HG03571 (cell line): ENCODE data around the gene HOXA3.

Experiments
- ATAC-seq: cut with Tn5 transposase; IDR thresholded peaks from one replicate; pipeline ENCODE4 v1.9.1; 2021; ENCODE audit not compliant: unreplicated experiment

The HOXA3 gene

GRCh38 chr7:27145914-27146412 is 6.4 kb downstream of the HOXA3 start:
- ATAC-seq, result no peak

GRCh38 chr7:27145165-27145913 is 7.0 kb downstream of the HOXA3 start:
- ATAC-seq, result no peak

GRCh38 chr7:27144781-27145164 is 7.6 kb downstream of the HOXA3 start:
- ATAC-seq, result no peak

GRCh38 chr7:27143950-27144780 is 8.2 kb downstream of the HOXA3 start:
- no peak for ATAC-seq

- ATAC-seq, result peak; percentile 76
Measured at GRCh38 chr7:27143023-27143949, 9.1 kb downstream of the HOXA3 start, which contains the start of gene HOXA5. HOXA5 (minus strand) TSS chr7:27143681; CDS start chr7:27143607, 74 bp downstream.

- no peak for ATAC-seq
Measured at GRCh38 chr7:27142580-27143022, 9.8 kb downstream of the HOXA3 start.

- no peak for ATAC-seq
Measured at GRCh38 chr7:27141923-27142579, 10.3 kb downstream of the HOXA3 start.

- ATAC-seq, result no peak
Measured at GRCh38 chr7:27141137-27141922, 11.1 kb downstream of the HOXA3 start.

- ATAC-seq, result no peak
Measured at GRCh38 chr7:27140126-27140857, 12.1 kb downstream of the HOXA3 start.

GRCh38 chr7:27139334-27140125 is 12.9 kb downstream of the HOXA3 start:
- no peak for ATAC-seq

GRCh38 chr7:27138985-27139333 is 13.4 kb downstream of the HOXA3 start:
- no peak for ATAC-seq

GRCh38 chr7:27138472-27138871 is 13.9 kb downstream of the HOXA3 start:
- no peak for ATAC-seq

- ATAC-seq, result no peak
Measured at GRCh38 chr7:27137640-27138315, 14.6 kb downstream of the HOXA3 start.

GRCh38 chr7:27134392-27134791 is 18.0 kb downstream of the HOXA3 start:
- no peak for ATAC-seq

GRCh38 chr7:27133409-27134231 is 18.8 kb downstream of the HOXA3 start:
- no peak for ATAC-seq

- no peak for ATAC-seq
Measured at GRCh38 chr7:27132978-27133377, 19.4 kb downstream of the HOXA3 start.

GRCh38 chr7:27132214-27132613 is 20.2 kb downstream of the HOXA3 start:
- no peak for ATAC-seq
